Measurements from ENCODE around the gene EXOC8.

Gene EXOC8

GRCh38 chr1:231337472-231338269 is at the start of gene EXOC8:
TSS of gene EXOC8 (minus strand) at chr1:231337852. CDS start at chr1:231337745, 107 bp downstream.
- no peak within 1 kb of the TSS for H2AFZ ChIP-seq (ENCODE audit: low read length)
- peak within 1 kb of the TSS; percentile 86 for H3K4me3 ChIP-seq (ENCODE audit: low read depth, low read length, poor library complexity, severe bottlenecking)
- TF ChIP-seq CTCF (IDR thresholded peaks at IDR 0.05; ENCODE audit: low read length), result no peak; the same call in 1 of the 2 replicates
- TF ChIP-seq EZH2 (IDR thresholded peaks at IDR 0.05; ENCODE audit: borderline replicate concordance, low read length), result no peak
- no peaks in the 10 kb centered on the region for H3K27me3 ChIP-seq (ENCODE audit: insufficient read depth, low read length)
- no peaks in the 10 kb centered on the region for H3K9me2 ChIP-seq (ENCODE audit: low read depth, low read length)
- peaks cover 53% of the 10 kb centered on the region for H3K4me1 ChIP-seq (ENCODE audit: insufficient read depth, low read length, severe bottlenecking)
- H3K4me2 ChIP-seq (ENCODE audit: low read length), result peak within 1 kb of the TSS; percentile 90
- H4K20me1 ChIP-seq (ENCODE audit: insufficient read depth, low read length), result no peaks in the 10 kb centered on the region
- no peaks in the 10 kb centered on the region for H3K9me3 ChIP-seq (ENCODE audit: low read length)
- H3K27ac ChIP-seq (ENCODE audit: low read depth, low read length, poor library complexity, severe bottlenecking), result peak within 1 kb of the TSS; percentile 94
- H3K9ac ChIP-seq (ENCODE audit: low read length), result peak within 1 kb of the TSS; percentile 91
- H3K36me3 ChIP-seq (ENCODE audit: insufficient read depth, low read length), result peaks cover 38% of the 10 kb centered on the region
- peaks cover 61% of the 10 kb centered on the region for H3K79me2 ChIP-seq (ENCODE audit: insufficient read depth, low read length)
- no peaks in the 10 kb centered on the region for H3F3A ChIP-seq (ENCODE audit: insufficient read depth, low read length)

- no peaks in the 10 kb centered on the region for H3K4me1 ChIP-seq (ENCODE audit: insufficient read depth, low read length, severe bottlenecking)
- no peak overlapping the region for H2AFZ ChIP-seq (ENCODE audit: low read length)
- H3K27me3 ChIP-seq (ENCODE audit: insufficient read depth, low read length), result no peaks in the 10 kb centered on the region
- H3K79me2 ChIP-seq (ENCODE audit: insufficient read depth, low read length), result peaks cover 7% of the 10 kb centered on the region; the same call in 1 of the 2 replicates
- TF ChIP-seq CTCF (IDR thresholded peaks at IDR 0.05; ENCODE audit: low read length) (no peak), EZH2 (IDR thresholded peaks at IDR 0.05; ENCODE audit: borderline replicate concordance, low read length) (no peak)
- H3K9ac ChIP-seq (ENCODE audit: low read length), result no peak overlapping the region
- no peak overlapping the region for H3K27ac ChIP-seq (ENCODE audit: low read depth, low read length, poor library complexity, severe bottlenecking)
- no peaks in the 10 kb centered on the region for H3F3A ChIP-seq (ENCODE audit: insufficient read depth, low read length)
- no peaks in the 10 kb centered on the region for H4K20me1 ChIP-seq (ENCODE audit: insufficient read depth, low read length)
- no peaks in the 10 kb centered on the region for H3K9me2 ChIP-seq (ENCODE audit: low read depth, low read length)
- H3K4me3 ChIP-seq (ENCODE audit: low read depth, low read length, poor library complexity, severe bottlenecking), result no peak overlapping the region
- H3K36me3 ChIP-seq (ENCODE audit: insufficient read depth, low read length), result no peaks in the 10 kb centered on the region
- H3K9me3 ChIP-seq (ENCODE audit: low read length), result no peaks in the 10 kb centered on the region
- H3K4me2 ChIP-seq (ENCODE audit: low read length), result no peak overlapping the region
Observed at GRCh38 chr1:231386466-231386865, 48.8 kb upstream of the EXOC8 start.

- no peaks in the 10 kb centered on the region for H3K36me3 ChIP-seq (ENCODE audit: insufficient read depth, low read length)
- peaks cover 10% of the 10 kb centered on the region; the same call in 1 of the 2 replicates for H3K79me2 ChIP-seq (ENCODE audit: insufficient read depth, low read length)
- no peaks in the 10 kb centered on the region for H3F3A ChIP-seq (ENCODE audit: insufficient read depth, low read length)
- no peaks in the 10 kb centered on the region for H3K27me3 ChIP-seq (ENCODE audit: insufficient read depth, low read length)
- no peak overlapping the region for H3K9ac ChIP-seq (ENCODE audit: low read length)
- no peak overlapping the region for H3K4me3 ChIP-seq (ENCODE audit: low read depth, low read length, poor library complexity, severe bottlenecking)
- H3K4me2 ChIP-seq (ENCODE audit: low read length), result no peak overlapping the region
- H4K20me1 ChIP-seq (ENCODE audit: insufficient read depth, low read length), result no peaks in the 10 kb centered on the region
- no peak for TF ChIP-seq CTCF (IDR thresholded peaks at IDR 0.05; ENCODE audit: low read length)
- no peak for TF ChIP-seq EZH2 (IDR thresholded peaks at IDR 0.05; ENCODE audit: borderline replicate concordance, low read length)
- no peaks in the 10 kb centered on the region for H3K9me2 ChIP-seq (ENCODE audit: low read depth, low read length)
- no peak overlapping the region for H2AFZ ChIP-seq (ENCODE audit: low read length)
- no peaks in the 10 kb centered on the region for H3K4me1 ChIP-seq (ENCODE audit: insufficient read depth, low read length, severe bottlenecking)
- no peak overlapping the region for H3K27ac ChIP-seq (ENCODE audit: low read depth, low read length, poor library complexity, severe bottlenecking)
- no peaks in the 10 kb centered on the region for H3K9me3 ChIP-seq (ENCODE audit: low read length)
Observed at GRCh38 chr1:231385416-231385748, 47.7 kb upstream of the EXOC8 start.
